Neuronal stem cell (in vitro differentiated cells): ENCODE measurements around the gene PYY.
A peak's percentile ranks its signal among the peaks of the same experiment; 100 is the strongest.

Source experiments
- DNase-seq: peaks from one replicate; pipeline ENCODE4 v3.0.0-alpha.2; 2013; ENCODE audit warnings: low spot score
- H2AFZ ChIP-seq: one replicate; pipeline ENCODE4 v1.6.1; 2013; ENCODE audit warnings: mild to moderate bottlenecking, low read length, inconsistent platforms
- H2AK5ac ChIP-seq: 2 replicates; pipeline ENCODE4 v1.6.1; 2013; ENCODE audit warnings: low read depth, mild to moderate bottlenecking, inconsistent platforms, low read length, moderate library complexity, mixed read lengths
- H2BK120ac ChIP-seq: 2 replicates; pipeline ENCODE4 v1.6.1; 2013; ENCODE audit warnings: low read depth, mild to moderate bottlenecking, inconsistent platforms, low read length, moderate library complexity, mixed read lengths
- H2BK12ac ChIP-seq: one replicate; pipeline ENCODE4 v1.6.1; 2013; ENCODE audit warnings: low read length, inconsistent platforms
- H2BK15ac ChIP-seq: 2 replicates; pipeline ENCODE4 v1.6.1; 2013; ENCODE audit warnings: mild to moderate bottlenecking, low read length, inconsistent platforms, mixed read lengths
- H2BK5ac ChIP-seq: one replicate; pipeline ENCODE4 v1.6.1; 2013; ENCODE audit warnings: inconsistent platforms, mild to moderate bottlenecking, low read length, moderate library complexity
- H3K14ac ChIP-seq: one replicate; pipeline ENCODE4 v1.6.1; 2013; ENCODE audit warnings: low read length, inconsistent platforms
- H3K18ac ChIP-seq: 2 replicates; pipeline ENCODE4 v1.6.1; 2013; ENCODE audit warnings: low read length, inconsistent platforms
- H3K23ac ChIP-seq: 2 replicates; pipeline ENCODE4 v1.6.1; 2013; ENCODE audit warnings: low read depth, mild to moderate bottlenecking, mixed read lengths, low read length, inconsistent platforms; ENCODE audit not compliant: poor library complexity
- H3K27ac ChIP-seq: replicated peaks from 3 replicates; pipeline ENCODE4 v1.5.1; 2013; ENCODE audit warnings: low read length, inconsistent platforms
- H3K27me3 ChIP-seq, 3 experiments: 2 replicates each; pipeline ENCODE4 v1.6.1; 2013; ENCODE audit warnings: low read length in 3 of 3, mild to moderate bottlenecking in 2 of 3, inconsistent platforms in 1 of 3, low read depth in 1 of 3, mixed read lengths in 1 of 3, moderate library complexity in 1 of 3; ENCODE audit not compliant: control insufficient read depth in 3 of 3, insufficient read depth in 3 of 3
- H3K36me3 ChIP-seq, 2 donors: replicated peaks in 1 of 2; 2 replicates each; pipeline ENCODE4 v1.6.1; 2013; ENCODE audit warnings: low read length in 2 of 2; ENCODE audit not compliant: control insufficient read depth in 2 of 2, insufficient read depth in 2 of 2
- H3K4ac ChIP-seq: 2 replicates; pipeline ENCODE4 v1.6.1; 2013; ENCODE audit warnings: inconsistent platforms, mild to moderate bottlenecking, low read length, moderate library complexity
- H3K4me1 ChIP-seq, 2 donors: 1 replicate in 1 of 2; 2 replicates in 1 of 2; pipeline ENCODE4 v1.6.1; 2013; ENCODE audit warnings: low read length in 2 of 2, low read depth in 1 of 2; ENCODE audit not compliant: control insufficient read depth in 2 of 2, insufficient read depth in 1 of 2
- H3K4me2 ChIP-seq: one replicate; pipeline ENCODE4 v1.6.1; 2013; ENCODE audit warnings: mild to moderate bottlenecking, low read length, inconsistent platforms; ENCODE audit not compliant: insufficient read depth, poor library complexity, severe bottlenecking
- H3K4me3 ChIP-seq, 2 donors: 2 replicates each; pipeline ENCODE4 v1.5.1; 2013; ENCODE audit warnings: low read length in 2 of 2, mild to moderate bottlenecking in 2 of 2, inconsistent platforms in 1 of 2, moderate library complexity in 1 of 2
- H3K79me1 ChIP-seq: one replicate; pipeline ENCODE4 v1.6.1; 2013; ENCODE audit warnings: low read depth, mild to moderate bottlenecking, inconsistent platforms, low read length, moderate library complexity
- H3K9ac ChIP-seq: one replicate; pipeline ENCODE4 v1.6.1; 2013; ENCODE audit warnings: mild to moderate bottlenecking, low read depth, low read length, inconsistent platforms; ENCODE audit not compliant: poor library complexity
- H3K9me3 ChIP-seq, 2 donors: replicated peaks in 1 of 2; 2 replicates each; pipeline versions ENCODE3 to v1.6.1; 2013; ENCODE audit warnings: low read length in 2 of 2, mild to moderate bottlenecking in 2 of 2, inconsistent platforms in 1 of 2, low read depth in 1 of 2, mixed read lengths in 1 of 2, moderate library complexity in 1 of 2; ENCODE audit not compliant: control insufficient read depth in 2 of 2, insufficient read depth in 1 of 2
- H4K8ac ChIP-seq: one replicate; pipeline ENCODE4 v1.6.1; 2013; ENCODE audit warnings: low read depth, mild to moderate bottlenecking, inconsistent platforms, low read length, moderate library complexity
- H4K91ac ChIP-seq: one replicate; pipeline ENCODE4 v1.6.1; 2013; ENCODE audit warnings: low read length, low read depth, mild to moderate bottlenecking, inconsistent platforms; ENCODE audit not compliant: poor library complexity
- WGBS, 2 donors: extraction: QIAGEN DNeasy Blood & Tissue Kit; methylation state at CpG; one replicate each; pipeline ENCODE4 v1.1.7; 2013; ENCODE audit warnings: missing lambda C conversion rate in 2 of 2, mixed read lengths in 1 of 2; ENCODE audit not compliant: insufficient read length in 2 of 2, insufficient replicate concordance in 1 of 2; ENCODE audit errors: extremely low coverage in 2 of 2; 5-methylcytosine and 5-hydroxymethylcytosine counted together

PYY gene

DNA sequence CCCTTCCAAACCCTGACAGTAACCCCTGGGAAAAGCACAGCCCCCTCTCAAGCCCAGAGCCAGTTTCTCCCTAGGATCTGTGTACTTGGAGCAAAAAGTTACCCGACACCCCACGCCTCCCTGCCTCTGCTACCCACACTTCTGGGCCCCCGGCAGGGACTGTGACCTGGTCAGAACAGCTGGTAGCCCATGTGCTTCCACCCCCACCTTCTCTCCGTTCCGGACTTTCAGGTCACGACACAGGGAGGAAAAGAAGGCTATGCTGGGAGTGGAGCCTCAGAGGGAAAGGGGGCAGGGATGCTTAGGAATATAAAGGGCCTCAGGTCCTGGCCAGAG is 17.8 kb downstream of the PYY start:
- H3K23ac ChIP-seq: no peak overlapping the region
- H3K9ac ChIP-seq: no peak overlapping the region
- no peaks in the 10 kb centered on the region for H3K9me3 ChIP-seq
- H3K18ac ChIP-seq: peak overlapping the region; percentile 68
- no peak overlapping the region for H4K8ac ChIP-seq
- no peak for DNase-seq
- no peak overlapping the region for H3K4ac ChIP-seq
- H2BK15ac ChIP-seq: peak overlapping the region; percentile 27
- no peak overlapping the region for H3K14ac ChIP-seq
- H3K27ac ChIP-seq: no peak overlapping the region
- peak overlapping the region; percentile 10 for H2AK5ac ChIP-seq
- no CpG with 5 or more reads among the region's 6 CpGs for WGBS, 2 donors
- H3K36me3 ChIP-seq: no peaks in the 10 kb centered on the region
- peaks cover 0 to 10% of the 10 kb centered on the region in 2 donors for H3K4me1 ChIP-seq
- H3K27me3 ChIP-seq: peaks cover 0 to 35% (median 0%) of the 10 kb centered on the region in 3 experiments
- no peak overlapping the region for H3K4me2 ChIP-seq
- H2BK12ac ChIP-seq: no peak overlapping the region
- no peak overlapping the region for H4K91ac ChIP-seq
- no peak overlapping the region for H3K4me3 ChIP-seq
- no peaks in the 10 kb centered on the region for H3K79me1 ChIP-seq
- peak overlapping the region; percentile 35 for H2AFZ ChIP-seq
- no peak overlapping the region for H2BK120ac ChIP-seq
- H2BK5ac ChIP-seq: no peak overlapping the region

- Histone ChIP-seq H2AFZ (peak overlapping the region; percentile 35), H2BK5ac (no peak overlapping the region), H3K14ac (peak overlapping the region; percentile 31), H3K36me3 (no peaks in the 10 kb centered on the region), H3K23ac (no peak overlapping the region), H3K9ac (peak overlapping the region; percentile 30), H3K9me3 (no peaks in the 10 kb centered on the region), H2AK5ac (peak overlapping the region; percentile 77), H2BK15ac (peak overlapping the region; percentile 62), H3K27me3 (peaks cover 0 to 38% (median 0%) of the 10 kb centered on the region in 3 experiments), H3K4me1 (peaks cover 0 to 9% of the 10 kb centered on the region in 2 donors), H3K27ac (no peak overlapping the region), H4K8ac (no peak overlapping the region), H2BK120ac (no peak overlapping the region), H3K4ac (peak overlapping the region; percentile 2), H4K91ac (no peak overlapping the region), H3K79me1 (no peaks in the 10 kb centered on the region), H3K18ac (peak overlapping the region; percentile 68), H2BK12ac (no peak overlapping the region), H3K4me2 (no peak overlapping the region), H3K4me3 (no peak overlapping the region)
- DNase-seq: no peak
- WGBS, 2 donors: no CpG with 5 or more reads among the region's 5 CpGs
These were observed 18.4 kb downstream of the PYY start for GRCh38 chr17:43935204-43935925.

- Histone ChIP-seq H2BK12ac (no peak overlapping the region), H3K4ac (peak overlapping the region; percentile 17), H3K27ac (no peak overlapping the region), H3K79me1 (no peaks in the 10 kb centered on the region), H2BK120ac (no peak overlapping the region), H3K27me3 (peaks cover 0 to 44% (median 5%) of the 10 kb centered on the region in 3 experiments), H3K4me1 (peaks cover 0 to 9% of the 10 kb centered on the region in 2 donors), H3K9me3 (no peaks in the 10 kb centered on the region), H4K91ac (no peak overlapping the region), H3K9ac (no peak overlapping the region), H2BK5ac (peak overlapping the region; percentile 59), H3K4me3 (no peak overlapping the region), H3K23ac (peak overlapping the region; percentile 44), H3K18ac (peak overlapping the region; percentile 45), H3K14ac (no peak overlapping the region), H2AK5ac (peak overlapping the region; percentile 73), H2AFZ (no peak overlapping the region), H3K36me3 (no peaks in the 10 kb centered on the region), H3K4me2 (no peak overlapping the region), H2BK15ac (peak overlapping the region; percentile 62), H4K8ac (no peak overlapping the region)
- no CpG with 5 or more reads among the region's 4 CpGs for WGBS, 2 donors
- no peak for DNase-seq
These were observed 20.8 kb downstream of the PYY start for GRCh38 chr17:43932923-43933322.

- peak overlapping the region; percentile 11 for H3K18ac ChIP-seq
- H3K4ac ChIP-seq: no peak overlapping the region
- H2BK15ac ChIP-seq: peak overlapping the region; percentile 62
- no peak overlapping the region for H3K4me2 ChIP-seq
- H2AFZ ChIP-seq: no peak overlapping the region
- peaks cover 0 to 45% (median 7%) of the 10 kb centered on the region in 3 experiments for H3K27me3 ChIP-seq
- DNase-seq: no peak
- H2BK12ac ChIP-seq: peak overlapping the region; percentile 52
- no peak overlapping the region for H3K14ac ChIP-seq
- peaks cover 0 to 7% of the 10 kb centered on the region in 2 donors for H3K4me1 ChIP-seq
- no peak overlapping the region for H4K91ac ChIP-seq
- no CpG with 5 or more reads among the region's 10 CpGs for WGBS, 2 donors
- no peak overlapping the region for H3K9ac ChIP-seq
- peak overlapping the region; percentile 73 for H2AK5ac ChIP-seq
- no peak overlapping the region for H2BK5ac ChIP-seq
- H3K36me3 ChIP-seq: no peaks in the 10 kb centered on the region
- no peaks in the 10 kb centered on the region for H3K79me1 ChIP-seq
- H3K4me3 ChIP-seq: no peak overlapping the region
- no peak overlapping the region for H2BK120ac ChIP-seq
- no peaks in the 10 kb centered on the region for H3K9me3 ChIP-seq
- H3K27ac ChIP-seq: no peak overlapping the region
- peak overlapping the region; percentile 58 for H4K8ac ChIP-seq
- peak overlapping the region; percentile 44 for H3K23ac ChIP-seq
These were observed 21.4 kb downstream of the PYY start for GRCh38 chr17:43932357-43932756.
